ENCODE data around the gene RASSF5. TPM values are rescaled to one million over a fixed set of nuclear protein-coding genes. Genes with fewer than 3 reads are reported as not detected.

RASSF5 gene
- total RNA-seq, 1 donor from 2014 or later = 1.2 TPM

DNA sequence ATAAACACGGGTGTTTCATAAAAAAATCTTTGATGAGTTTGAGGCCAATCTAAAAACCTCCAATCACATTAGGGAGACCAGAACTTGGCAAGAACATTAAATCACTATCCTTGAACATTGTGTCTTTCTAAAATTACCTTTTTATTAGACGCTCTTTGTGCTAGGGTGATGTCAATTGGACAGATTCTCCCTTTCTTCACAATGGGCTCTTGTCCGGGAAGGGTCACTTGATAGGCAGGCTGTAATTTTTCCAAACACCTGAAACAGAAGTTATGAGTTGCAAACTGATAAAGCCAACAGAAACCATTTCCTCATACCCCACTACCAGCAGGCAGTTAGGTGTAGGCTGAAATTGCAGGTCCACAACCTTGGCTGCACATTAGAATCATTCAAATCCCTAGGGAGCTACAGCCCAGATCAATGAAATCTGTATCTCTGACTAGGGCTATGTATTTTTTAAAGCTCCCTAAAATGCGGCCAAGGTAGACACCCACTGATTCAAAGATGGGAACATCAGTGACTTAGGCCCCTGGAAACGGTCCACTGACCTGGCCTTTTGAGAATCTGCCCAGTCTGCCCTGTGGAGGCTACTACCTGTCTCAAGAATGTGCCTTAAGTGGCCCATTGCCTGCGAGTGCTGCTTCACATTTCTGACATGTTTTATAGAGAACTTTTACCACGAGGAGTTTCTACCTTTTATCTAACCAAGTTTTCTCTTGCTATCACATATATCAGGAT is 88.4 kb downstream of the RASSF5 start:
- Mint-ChIP-seq H3K27me3 (ENCODE audit: unreplicated experiment) (peaks cover 3% of the 10 kb centered on the region), H3K4me1 (ENCODE audit: unreplicated experiment) (no peaks in the 10 kb centered on the region), H3K9me3 (ENCODE audit: unreplicated experiment) (no peaks in the 10 kb centered on the region), H3K27ac (ENCODE audit: unreplicated experiment) (no peak overlapping the region), H3K36me3 (ENCODE audit: low read depth, unreplicated experiment) (peaks cover 39% of the 10 kb centered on the region), H3K4me3 (ENCODE audit: unreplicated experiment) (no peak overlapping the region)
- TF ChIP-seq, protein P1, sequence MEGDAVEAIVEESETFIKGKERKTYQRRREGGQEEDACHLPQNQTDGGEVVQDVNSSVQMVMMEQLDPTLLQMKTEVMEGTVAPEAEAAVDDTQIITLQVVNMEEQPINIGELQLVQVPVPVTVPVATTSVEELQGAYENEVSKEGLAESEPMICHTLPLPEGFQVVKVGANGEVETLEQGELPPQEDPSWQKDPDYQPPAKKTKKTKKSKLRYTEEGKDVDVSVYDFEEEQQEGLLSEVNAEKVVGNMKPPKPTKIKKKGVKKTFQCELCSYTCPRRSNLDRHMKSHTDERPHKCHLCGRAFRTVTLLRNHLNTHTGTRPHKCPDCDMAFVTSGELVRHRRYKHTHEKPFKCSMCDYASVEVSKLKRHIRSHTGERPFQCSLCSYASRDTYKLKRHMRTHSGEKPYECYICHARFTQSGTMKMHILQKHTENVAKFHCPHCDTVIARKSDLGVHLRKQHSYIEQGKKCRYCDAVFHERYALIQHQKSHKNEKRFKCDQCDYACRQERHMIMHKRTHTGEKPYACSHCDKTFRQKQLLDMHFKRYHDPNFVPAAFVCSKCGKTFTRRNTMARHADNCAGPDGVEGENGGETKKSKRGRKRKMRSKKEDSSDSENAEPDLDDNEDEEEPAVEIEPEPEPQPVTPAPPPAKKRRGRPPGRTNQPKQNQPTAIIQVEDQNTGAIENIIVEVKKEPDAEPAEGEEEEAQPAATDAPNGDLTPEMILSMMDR (IDR thresholded peaks at IDR 0.05; ENCODE audit: unreplicated experiment) = no peak
- no peak for DNase-seq (ENCODE audit: low spot score)

DNA sequence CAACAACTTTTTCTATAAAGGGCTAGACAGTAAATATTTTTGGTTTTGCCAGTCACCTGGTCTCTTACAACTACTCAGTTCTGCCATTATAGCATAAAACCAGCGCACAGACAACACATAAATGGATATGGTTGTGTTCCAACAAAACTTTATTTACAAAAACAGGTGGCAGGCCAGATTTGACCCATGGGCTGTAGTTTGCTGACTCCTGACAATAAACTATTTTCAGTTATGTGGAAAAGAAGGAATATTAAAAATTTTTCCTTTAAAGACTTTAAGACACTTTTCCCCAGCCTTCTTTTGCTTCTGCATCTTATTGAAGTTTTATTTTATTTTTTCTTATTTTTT is 89.0 kb downstream of the RASSF5 start:
- Mint-ChIP-seq H3K27ac (ENCODE audit: unreplicated experiment) (no peak overlapping the region), H3K36me3 (ENCODE audit: low read depth, unreplicated experiment) (peaks cover 39% of the 10 kb centered on the region), H3K27me3 (ENCODE audit: unreplicated experiment) (peaks cover 3% of the 10 kb centered on the region), H3K4me3 (ENCODE audit: unreplicated experiment) (no peak overlapping the region), H3K4me1 (ENCODE audit: unreplicated experiment) (no peaks in the 10 kb centered on the region), H3K9me3 (ENCODE audit: unreplicated experiment) (no peaks in the 10 kb centered on the region)
- DNase-seq (ENCODE audit: low spot score) = no peak
- TF ChIP-seq, protein P1 (IDR thresholded peaks at IDR 0.05; ENCODE audit: unreplicated experiment) = no peak

DNA sequence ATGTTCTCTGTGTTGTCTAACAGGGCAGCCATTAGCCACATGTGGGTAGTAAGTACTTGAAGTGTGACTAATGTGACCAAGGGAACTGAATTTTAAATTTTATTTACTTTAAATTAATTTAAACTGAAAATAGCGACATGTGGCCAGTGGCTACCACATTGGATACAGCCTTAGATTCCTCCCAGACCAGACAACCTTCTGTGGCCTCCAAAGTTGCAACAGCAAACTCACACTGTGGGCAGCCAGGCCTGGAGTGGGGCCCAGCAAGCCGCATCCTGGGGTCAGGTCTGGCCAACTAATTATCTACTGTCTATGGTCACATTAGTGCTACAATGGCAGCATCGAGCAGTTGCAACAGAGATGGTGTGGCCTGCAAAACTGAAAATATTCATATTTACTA is 93.2 kb downstream of the RASSF5 start:
- DNase-seq (ENCODE audit: low spot score) = no peak
- no peaks in the 10 kb centered on the region for H3K4me1 Mint-ChIP-seq (ENCODE audit: unreplicated experiment)
- H3K4me3 Mint-ChIP-seq (ENCODE audit: unreplicated experiment) = no peak overlapping the region
- TF ChIP-seq, protein P1 (IDR thresholded peaks at IDR 0.05; ENCODE audit: unreplicated experiment) = no peak
- H3K27me3 Mint-ChIP-seq (ENCODE audit: unreplicated experiment) = no peaks in the 10 kb centered on the region
- no peak overlapping the region for H3K27ac Mint-ChIP-seq (ENCODE audit: unreplicated experiment)
- peaks cover 21% of the 10 kb centered on the region for H3K36me3 Mint-ChIP-seq (ENCODE audit: low read depth, unreplicated experiment)
- H3K9me3 Mint-ChIP-seq (ENCODE audit: unreplicated experiment) = no peaks in the 10 kb centered on the region

DNA sequence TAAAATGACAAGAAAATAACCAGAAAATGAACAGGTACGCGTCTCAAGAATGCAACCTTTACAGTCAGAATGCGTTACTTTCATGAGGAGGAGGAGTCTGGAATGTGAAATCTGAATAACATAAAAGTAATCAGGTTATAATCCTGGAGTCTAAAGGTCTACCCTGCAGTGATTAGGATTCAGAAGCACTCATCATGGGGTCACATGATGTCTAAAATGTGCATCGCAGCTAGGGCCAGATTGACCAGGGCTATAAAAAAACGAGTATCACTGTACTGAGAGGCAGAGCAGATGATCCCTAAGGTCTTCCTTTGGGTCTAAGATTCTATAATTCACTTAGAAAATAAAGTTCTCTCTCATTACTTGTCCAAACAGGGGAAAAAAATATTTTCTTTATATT is 97.5 kb downstream of the RASSF5 start:
- no peaks in the 10 kb centered on the region for H3K27me3 Mint-ChIP-seq (ENCODE audit: unreplicated experiment)
- H3K36me3 Mint-ChIP-seq (ENCODE audit: low read depth, unreplicated experiment) = peaks cover 4% of the 10 kb centered on the region
- no peak overlapping the region for H3K27ac Mint-ChIP-seq (ENCODE audit: unreplicated experiment)
- no peak for DNase-seq (ENCODE audit: low spot score)
- no peaks in the 10 kb centered on the region for H3K4me1 Mint-ChIP-seq (ENCODE audit: unreplicated experiment)
- TF ChIP-seq, protein P1 (IDR thresholded peaks at IDR 0.05; ENCODE audit: unreplicated experiment) = no peak
- no peaks in the 10 kb centered on the region for H3K9me3 Mint-ChIP-seq (ENCODE audit: unreplicated experiment)
- no peak overlapping the region for H3K4me3 Mint-ChIP-seq (ENCODE audit: unreplicated experiment)

DNA sequence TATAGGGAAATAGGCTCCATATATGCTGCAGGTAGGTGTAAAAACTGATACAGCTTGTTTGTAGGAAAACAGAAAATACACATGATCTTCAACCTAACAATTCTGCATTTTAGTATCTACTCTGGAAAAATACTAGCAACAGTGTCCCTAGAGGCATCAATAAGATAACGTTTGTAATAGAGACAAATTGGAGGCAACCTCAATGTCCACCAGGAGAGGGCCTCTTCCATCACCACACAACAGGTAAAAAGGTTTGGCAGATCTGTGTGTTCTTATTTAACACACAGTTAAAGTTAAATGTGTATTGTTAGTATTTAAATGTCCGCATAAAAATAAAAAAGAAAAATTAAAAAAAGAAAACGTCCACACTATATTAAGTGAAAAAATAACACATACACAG is 99.5 kb downstream of the RASSF5 start:
- H3K9me3 Mint-ChIP-seq (ENCODE audit: unreplicated experiment) = no peaks in the 10 kb centered on the region
- no peak for DNase-seq (ENCODE audit: low spot score)
- no peak overlapping the region for H3K4me3 Mint-ChIP-seq (ENCODE audit: unreplicated experiment)
- H3K27me3 Mint-ChIP-seq (ENCODE audit: unreplicated experiment) = no peaks in the 10 kb centered on the region
- H3K4me1 Mint-ChIP-seq (ENCODE audit: unreplicated experiment) = peaks cover 8% of the 10 kb centered on the region
- H3K27ac Mint-ChIP-seq (ENCODE audit: unreplicated experiment) = no peak overlapping the region
- H3K36me3 Mint-ChIP-seq (ENCODE audit: low read depth, unreplicated experiment) = no peaks in the 10 kb centered on the region
- TF ChIP-seq, protein P1 (IDR thresholded peaks at IDR 0.05; ENCODE audit: unreplicated experiment) = peak; percentile 60
